Skeletal muscle satellite cell (primary cell): ENCODE results near the gene USP32.
"Not testable (repeated sequence)": the region's sequence is repeated elsewhere in the genome, so short reads cannot be mapped to it uniquely, and the experiment has no call there.

Experiments used
- H3K27me3 ChIP-seq: 2 replicates; pipeline ENCODE4 v1.7.0; 2013; ENCODE audit warnings: low read length; ENCODE audit not compliant: control insufficient read depth, insufficient read depth
- H3K36me3 ChIP-seq: 2 replicates; pipeline ENCODE4 v1.7.0; 2013; ENCODE audit warnings: mild to moderate bottlenecking, control low read depth, low read length; ENCODE audit not compliant: insufficient read depth
- H3K4me1 ChIP-seq: 2 replicates; pipeline ENCODE4 v1.7.0; 2013; ENCODE audit warnings: low read length; ENCODE audit not compliant: control insufficient read depth, insufficient read depth
- H3K4me2 ChIP-seq: 2 replicates; pipeline ENCODE4 v1.7.0; 2013; ENCODE audit warnings: mild to moderate bottlenecking, low read length
- H3K4me3 ChIP-seq: 2 replicates; pipeline ENCODE4 v1.7.0; 2013; ENCODE audit warnings: low read length
- H3K9ac ChIP-seq: 2 replicates; pipeline ENCODE4 v1.7.0; 2013; ENCODE audit warnings: mild to moderate bottlenecking, low read depth, low read length, moderate library complexity
- H3K9me3 ChIP-seq: replicated peaks from 2 replicates; pipeline ENCODE4 v1.7.0; 2013; ENCODE audit warnings: mild to moderate bottlenecking, control low read depth, low read length

Gene USP32

GRCh38 chr17:60325730-60326524 is 66.0 kb downstream of the USP32 start:
- H3K9me3 ChIP-seq: no peaks in the 10 kb centered on the region
- H3K4me1 ChIP-seq: peaks cover 6% of the 10 kb centered on the region
- peaks cover 9% of the 10 kb centered on the region for H3K36me3 ChIP-seq
- H3K4me3 ChIP-seq: no peak overlapping the region
- no peaks in the 10 kb centered on the region for H3K27me3 ChIP-seq
- no peak overlapping the region for H3K4me2 ChIP-seq
- no peak overlapping the region for H3K9ac ChIP-seq

GRCh38 chr17:60323754-60324153 is 68.2 kb downstream of the USP32 start:
- H3K9me3 ChIP-seq: no peaks in the 10 kb centered on the region
- H3K4me1 ChIP-seq: peaks cover 6% of the 10 kb centered on the region
- no peaks in the 10 kb centered on the region for H3K27me3 ChIP-seq
- H3K9ac ChIP-seq: no peak overlapping the region
- H3K4me2 ChIP-seq: no peak overlapping the region
- no peak overlapping the region for H3K4me3 ChIP-seq
- H3K36me3 ChIP-seq: peaks cover 7% of the 10 kb centered on the region

DNA sequence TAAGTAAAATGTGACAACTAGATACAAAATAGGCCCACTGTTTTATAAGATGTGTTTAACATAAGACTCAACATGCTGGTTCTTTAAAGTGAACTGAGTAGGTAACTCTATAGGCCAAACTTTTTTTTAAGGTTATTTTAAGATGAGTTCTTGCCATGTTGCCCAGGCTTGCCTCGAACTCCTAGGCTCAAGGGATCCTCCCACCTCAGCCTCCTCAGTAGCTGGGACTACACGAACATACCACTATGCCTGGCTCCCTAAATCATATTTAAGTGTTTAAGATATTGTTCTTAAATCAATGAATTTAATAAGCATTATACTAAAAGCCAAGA is 69.9 kb downstream of the USP32 start:
- H3K4me1 ChIP-seq: peaks cover 6% of the 10 kb centered on the region
- H3K36me3 ChIP-seq: no peaks in the 10 kb centered on the region
- H3K9me3 ChIP-seq: no peaks in the 10 kb centered on the region
- no peak overlapping the region for H3K9ac ChIP-seq
- H3K4me3 ChIP-seq: no peak overlapping the region
- H3K4me2 ChIP-seq: no peak overlapping the region
- H3K27me3 ChIP-seq: no peaks in the 10 kb centered on the region

GRCh38 chr17:60321336-60322055 is 70.4 kb downstream of the USP32 start:
- Histone ChIP-seq H3K36me3 (no peaks in the 10 kb centered on the region), H3K9ac (no peak overlapping the region), H3K4me2 (no peak overlapping the region), H3K4me1 (peaks cover 6% of the 10 kb centered on the region), H3K4me3 (no peak overlapping the region), H3K27me3 (no peaks in the 10 kb centered on the region), H3K9me3 (no peaks in the 10 kb centered on the region)

DNA sequence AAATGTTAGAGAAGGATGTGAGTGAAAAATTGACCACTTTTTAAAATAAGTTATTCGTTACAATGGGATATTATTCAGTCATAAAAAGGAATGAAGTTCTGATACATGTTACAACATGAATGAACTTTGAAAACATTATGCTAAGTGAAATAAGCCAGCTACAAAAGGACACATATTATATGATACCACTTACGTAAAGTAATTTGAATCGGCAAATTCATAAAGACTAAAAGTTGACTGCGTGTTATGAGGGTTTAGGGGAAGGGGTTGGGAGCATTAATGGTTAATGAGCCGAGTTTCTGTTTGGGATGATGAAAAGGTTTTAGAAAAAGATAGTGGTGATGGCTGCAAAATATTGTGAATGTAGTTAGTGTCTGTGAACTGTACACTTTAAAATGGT is 73.1 kb downstream of the USP32 start:
- H3K27me3 ChIP-seq: no peaks in the 10 kb centered on the region
- H3K9ac ChIP-seq: no peak overlapping the region
- H3K4me3 ChIP-seq: no peak overlapping the region
- H3K36me3 ChIP-seq: no peaks in the 10 kb centered on the region
- no peaks in the 10 kb centered on the region for H3K9me3 ChIP-seq
- H3K4me1 ChIP-seq: peaks cover 6% of the 10 kb centered on the region
- H3K4me2 ChIP-seq: no peak overlapping the region

- no peak overlapping the region for H3K4me3 ChIP-seq
- H3K9me3 ChIP-seq: no peaks in the 10 kb centered on the region
- no peaks in the 10 kb centered on the region for H3K36me3 ChIP-seq
- H3K27me3 ChIP-seq: no peaks in the 10 kb centered on the region
- peaks cover 10% of the 10 kb centered on the region for H3K4me1 ChIP-seq
- H3K4me2 ChIP-seq: no peak overlapping the region
- H3K9ac ChIP-seq: no peak overlapping the region
These were observed 73.6 kb downstream of the USP32 start for GRCh38 chr17:60318326-60318725.

DNA sequence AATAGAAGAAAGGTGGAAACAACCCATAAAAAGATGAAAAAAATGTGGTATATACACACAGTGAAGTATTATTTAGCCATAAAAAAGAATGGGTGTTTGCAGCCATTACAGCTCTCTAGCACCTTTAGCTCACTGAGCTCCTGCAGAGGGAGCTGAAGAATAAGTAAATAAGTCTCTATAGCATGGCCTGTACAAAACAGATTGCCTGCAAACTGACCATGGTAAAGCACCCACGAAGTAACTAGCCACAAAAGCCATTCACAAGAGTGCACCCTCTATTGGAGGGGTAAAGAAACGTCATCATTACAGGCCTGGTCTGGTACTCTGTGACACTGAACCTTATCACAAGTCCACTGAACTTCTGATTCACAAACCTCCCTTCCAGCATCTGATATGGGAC is 76.3 kb downstream of the USP32 start:
- no peak overlapping the region for H3K4me3 ChIP-seq
- H3K36me3 ChIP-seq: no peaks in the 10 kb centered on the region
- H3K4me2 ChIP-seq: no peak overlapping the region
- H3K9ac ChIP-seq: no peak overlapping the region
- H3K4me1 ChIP-seq: peaks cover 6% of the 10 kb centered on the region
- no peaks in the 10 kb centered on the region for H3K9me3 ChIP-seq
- no peaks in the 10 kb centered on the region for H3K27me3 ChIP-seq

DNA sequence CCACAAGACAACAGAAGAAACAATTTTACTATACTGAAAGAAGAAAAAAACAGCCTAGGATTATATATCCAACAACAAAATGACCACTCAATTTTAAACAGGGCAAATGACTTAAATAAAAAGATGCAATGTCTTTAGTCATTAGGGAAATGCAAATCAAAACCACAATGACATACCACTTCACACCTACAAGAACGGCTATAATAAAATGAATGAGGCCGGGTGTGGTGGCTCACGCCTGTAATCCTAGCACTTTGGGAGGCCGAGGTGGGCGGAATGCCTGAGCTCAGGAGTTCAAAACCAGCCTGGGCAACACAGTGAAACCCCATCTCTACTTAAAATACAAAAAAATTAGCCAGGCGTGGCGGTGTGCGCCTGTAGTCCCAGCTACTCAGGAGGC is 77.0 kb downstream of the USP32 start:
- not testable (repeated sequence) for H3K4me3 ChIP-seq, H3K9ac ChIP-seq, H3K9me3 ChIP-seq, H3K36me3 ChIP-seq, H3K4me2 ChIP-seq, H3K4me1 ChIP-seq, H3K27me3 ChIP-seq

DNA sequence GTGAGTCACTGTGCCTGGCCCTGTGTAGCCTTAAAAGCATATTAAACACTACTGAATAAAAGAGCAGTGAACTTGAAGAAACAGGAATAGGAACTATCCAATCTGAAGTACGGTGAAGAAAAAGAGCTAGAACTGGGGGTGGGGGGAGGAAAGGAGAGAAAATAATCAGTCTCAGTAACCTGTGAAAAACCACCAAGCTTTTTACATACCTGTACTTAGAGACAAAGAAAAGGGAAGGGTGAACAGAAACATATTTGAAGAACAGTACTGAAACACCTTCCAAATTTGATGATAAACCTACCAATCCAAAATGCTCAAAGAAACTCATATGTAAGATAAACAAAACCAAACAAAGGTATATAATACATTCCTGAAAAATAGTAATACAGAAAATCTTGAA is 77.5 kb downstream of the USP32 start:
- Histone ChIP-seq H3K9me3 (no peaks in the 10 kb centered on the region), H3K9ac (no peak overlapping the region), H3K27me3 (no peaks in the 10 kb centered on the region), H3K4me1 (peaks cover 6% of the 10 kb centered on the region), H3K4me2 (no peak overlapping the region), H3K36me3 (no peaks in the 10 kb centered on the region), H3K4me3 (no peak overlapping the region)

DNA sequence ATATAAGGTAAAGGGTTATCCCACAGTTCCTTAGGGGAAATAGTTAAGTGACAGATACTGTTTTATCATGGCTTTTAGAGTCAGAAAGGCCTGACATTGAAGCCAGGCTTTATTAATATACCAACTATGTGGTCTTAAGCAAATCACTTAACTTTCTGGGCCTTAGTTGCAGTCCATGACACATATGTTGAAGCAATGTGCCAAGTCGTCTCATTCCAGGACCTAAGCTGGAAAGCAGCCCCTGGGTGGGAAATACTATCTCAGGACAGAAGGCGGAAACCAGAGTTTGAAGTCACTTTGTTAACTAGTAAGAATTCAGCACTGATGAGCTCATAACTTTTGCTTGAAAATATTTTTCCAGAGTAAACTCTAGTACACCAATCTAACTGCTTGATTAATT is 80.0 kb downstream of the USP32 start:
- Histone ChIP-seq H3K36me3 (peaks cover 7% of the 10 kb centered on the region), H3K4me1 (peaks cover 6% of the 10 kb centered on the region), H3K4me2 (no peak overlapping the region), H3K27me3 (no peaks in the 10 kb centered on the region), H3K9ac (no peak overlapping the region), H3K4me3 (no peak overlapping the region), H3K9me3 (no peaks in the 10 kb centered on the region)

DNA sequence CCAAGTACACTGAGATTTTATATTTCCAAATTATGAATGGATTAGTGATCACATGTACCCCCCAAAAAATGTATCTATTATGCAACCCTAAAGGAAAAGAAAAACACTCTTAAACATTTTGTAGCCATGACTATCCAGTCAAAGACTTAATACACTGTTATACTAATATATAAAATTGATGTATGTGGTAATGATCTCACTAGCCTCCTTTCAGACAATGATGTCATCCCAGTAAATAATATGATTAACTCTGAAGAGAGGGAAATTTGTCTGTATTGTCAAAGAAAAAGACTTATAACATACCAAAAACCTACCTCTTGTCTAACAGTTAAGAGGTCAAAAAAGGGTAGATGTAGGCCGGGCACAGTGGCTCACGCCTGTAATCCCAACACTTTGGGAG is 80.7 kb downstream of the USP32 start:
- Histone ChIP-seq H3K4me3 (no peak overlapping the region), H3K9me3 (no peaks in the 10 kb centered on the region), H3K36me3 (peaks cover 7% of the 10 kb centered on the region), H3K4me2 (no peak overlapping the region), H3K4me1 (peaks cover 6% of the 10 kb centered on the region), H3K27me3 (no peaks in the 10 kb centered on the region), H3K9ac (no peak overlapping the region)

- H3K4me1 ChIP-seq: no peaks in the 10 kb centered on the region
- H3K9me3 ChIP-seq: no peaks in the 10 kb centered on the region
- no peak overlapping the region for H3K4me3 ChIP-seq
- H3K4me2 ChIP-seq: no peak overlapping the region
- no peak overlapping the region for H3K9ac ChIP-seq
- no peaks in the 10 kb centered on the region for H3K27me3 ChIP-seq
- H3K36me3 ChIP-seq: peaks cover 13% of the 10 kb centered on the region
These were observed 86.8 kb downstream of the USP32 start for GRCh38 chr17:60305141-60305540.
